Stimulated activated CD8-positive, alpha-beta memory T cell treated with anti-CD3 and anti-CD28 coated beads, Interleukin-2, amount 100 ng/mL, for 1 hour (primary cell): ENCODE measurements around the gene MT1F.
"Not testable (repeated sequence)": the region's sequence is repeated elsewhere in the genome, so short reads cannot be mapped to it uniquely, and the experiment has no call there.

Experiments
- DNase-seq, 2 donors: peaks; one replicate each; pipeline ENCODE4 v3.0.0-alpha.2; 2020; ENCODE audit warnings: low read depth in 2 of 2

Gene MT1F

GRCh38 chr16:56645311-56645710 is 12.4 kb upstream of the MT1F start:
- DNase-seq, result no peak

DNA sequence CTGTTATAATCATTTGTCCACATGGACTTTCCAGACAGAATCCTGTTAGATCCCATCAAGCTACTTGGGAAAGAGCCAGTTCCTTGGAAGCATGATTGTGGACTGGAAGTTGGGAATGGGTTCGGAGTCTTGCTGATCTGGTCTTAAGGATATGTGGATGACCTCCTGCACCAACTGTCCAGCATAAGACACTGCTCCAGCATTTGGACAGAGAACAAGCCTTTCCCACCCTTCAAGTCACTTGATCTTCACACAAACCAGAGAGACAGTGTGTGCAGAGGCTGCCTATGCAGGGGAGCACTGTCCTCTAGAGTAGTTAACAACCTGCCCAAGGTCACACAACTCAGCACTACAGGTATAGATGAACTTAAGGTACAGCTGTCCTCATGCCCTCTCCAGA is 11.9 kb upstream of the MT1F start:
- DNase-seq, result no peak

DNA sequence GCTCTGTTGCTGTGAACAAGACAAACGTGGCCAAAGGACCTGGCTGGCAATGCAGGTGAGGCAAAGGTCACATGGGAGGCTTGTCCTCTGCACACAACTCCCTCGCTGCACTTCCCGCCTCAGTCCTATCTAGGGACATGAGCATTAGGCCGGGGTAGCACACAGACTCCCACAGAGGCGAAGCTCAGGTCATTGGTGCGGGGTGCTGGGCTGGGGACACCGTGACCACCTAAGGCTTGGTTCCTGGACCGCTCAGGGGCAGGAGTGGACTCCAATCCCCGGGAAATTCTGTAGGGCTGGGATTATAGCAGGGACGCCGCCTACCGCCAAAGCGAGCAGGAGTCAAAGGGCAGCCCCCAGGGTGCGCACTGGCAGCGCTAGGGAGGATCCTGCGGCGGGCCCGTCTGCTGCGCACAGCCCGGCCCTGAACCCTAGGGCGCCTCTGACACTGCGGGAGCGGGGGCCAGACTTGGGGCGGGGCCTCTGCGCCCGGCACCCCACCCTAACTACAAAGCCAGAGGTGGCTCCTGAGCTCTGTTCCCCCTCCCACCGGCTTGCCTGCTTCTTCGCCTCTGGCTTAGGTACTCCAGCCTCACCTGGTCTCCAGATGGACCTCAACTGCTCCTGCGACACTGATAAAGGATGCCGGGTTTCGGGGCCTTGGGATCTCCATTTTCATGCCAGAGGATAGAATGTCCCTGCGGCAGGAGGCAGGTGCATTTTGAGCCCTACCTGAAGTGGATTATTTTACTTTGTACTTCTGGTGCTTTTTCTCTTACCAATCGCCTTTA is 9.9 kb upstream of the MT1F start:
- no peak for DNase-seq

GRCh38 chr16:56649271-56649670 is 8.5 kb upstream of the MT1F start:
- no peak for DNase-seq

DNA sequence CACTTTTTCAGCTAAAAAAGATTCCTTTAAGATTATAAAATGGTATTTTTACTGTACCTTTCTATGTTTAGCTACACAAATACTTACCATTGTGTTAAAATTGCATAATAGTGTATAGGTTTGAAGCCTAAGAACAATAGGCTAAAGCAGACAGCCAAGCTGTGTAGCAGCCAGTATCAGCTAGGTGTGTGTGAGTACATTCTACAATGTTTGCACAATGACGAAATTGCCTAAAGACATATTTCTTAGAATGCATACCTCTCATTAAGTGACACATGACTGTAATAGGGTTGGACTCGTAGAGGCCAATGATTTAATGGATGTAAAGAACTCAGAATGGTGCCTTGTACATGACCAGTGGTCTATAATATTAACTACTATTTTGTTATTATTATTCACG is 7.9 kb upstream of the MT1F start:
- DNase-seq, result no peak

- no peak for DNase-seq
Measured at GRCh38 chr16:56651586-56651985, 6.2 kb upstream of the MT1F start, which contains the start of gene MT1B. Gene MT1B (plus strand): TSS chr16:56651886. CDS start chr16:56651954, 68 bp downstream.

DNA sequence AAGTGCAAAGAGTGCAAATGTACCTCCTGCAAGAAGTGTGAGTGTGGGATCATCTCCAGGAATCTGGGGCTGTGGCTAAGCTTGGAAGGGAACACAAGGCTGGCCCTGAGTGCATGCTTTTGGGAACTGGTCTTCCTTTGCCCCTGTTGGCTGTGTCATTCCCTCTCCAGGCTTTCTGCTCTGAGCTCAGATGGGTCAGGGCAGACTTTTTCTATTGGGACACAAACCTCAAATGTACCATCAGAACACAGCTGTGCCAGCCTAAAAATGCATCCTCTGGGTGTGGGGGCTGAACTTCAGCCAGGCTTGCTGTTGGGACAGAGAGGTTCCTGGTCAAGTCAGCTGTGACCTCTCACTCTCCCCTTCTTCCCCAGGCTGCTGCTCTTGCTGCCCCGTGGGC is 5.2 kb upstream of the MT1F start:
- DNase-seq, result no peak

- DNase-seq, result no peak
Measured at GRCh38 chr16:56653218-56653617, 4.5 kb upstream of the MT1F start.

DNA sequence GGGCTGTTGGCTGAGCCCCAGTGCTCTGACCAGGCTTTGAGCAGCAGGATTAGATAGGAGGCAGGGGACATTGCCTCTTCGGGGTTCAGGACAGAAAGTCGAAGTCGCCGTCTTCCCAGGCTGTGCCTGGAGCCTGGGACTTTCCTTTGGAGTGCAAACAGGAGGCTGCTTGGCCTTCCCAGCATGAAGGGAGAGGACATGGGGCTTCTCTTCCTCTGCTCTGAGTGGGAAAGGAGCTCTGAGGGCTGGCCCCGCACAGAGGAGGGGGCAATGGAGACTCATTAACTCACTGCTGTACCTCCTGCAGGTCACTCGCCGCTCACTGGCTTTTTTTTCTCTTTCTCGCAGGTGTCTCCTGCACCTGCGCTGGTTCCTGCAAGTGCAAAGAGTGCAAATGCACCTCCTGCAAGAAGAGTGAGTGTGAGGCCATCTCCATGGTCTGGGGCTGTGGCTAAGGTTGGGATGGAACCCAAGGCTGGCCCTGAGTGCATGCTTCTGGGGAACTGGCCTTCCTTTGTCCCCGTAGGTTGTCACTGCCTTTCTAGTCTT is 642 bp downstream of the MT1F start:
- DNase-seq, result no peak

- no peak for DNase-seq
Measured at GRCh38 chr16:56662357-56663354, 4.9 kb downstream of the MT1F start.

DNA sequence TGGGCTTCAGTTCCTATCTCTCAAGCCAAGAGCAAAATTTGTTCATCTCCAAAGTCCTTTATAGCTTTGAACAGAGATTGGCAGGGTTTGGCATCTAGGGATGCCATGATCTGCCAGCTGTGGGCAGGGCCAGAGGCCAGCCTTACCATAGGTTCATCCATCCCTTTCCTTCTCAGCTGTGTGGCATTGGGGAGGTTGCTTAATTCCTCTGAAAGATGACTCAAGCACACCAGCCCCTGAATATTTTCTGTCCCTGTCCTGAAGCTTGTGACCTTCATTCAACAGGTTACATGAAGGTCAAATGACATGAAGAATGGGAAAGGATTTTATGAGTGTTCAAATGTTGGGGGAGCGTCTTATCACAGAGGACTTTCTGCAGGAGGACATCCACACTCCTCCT is 6.7 kb downstream of the MT1F start:
- DNase-seq, result no peak

DNA sequence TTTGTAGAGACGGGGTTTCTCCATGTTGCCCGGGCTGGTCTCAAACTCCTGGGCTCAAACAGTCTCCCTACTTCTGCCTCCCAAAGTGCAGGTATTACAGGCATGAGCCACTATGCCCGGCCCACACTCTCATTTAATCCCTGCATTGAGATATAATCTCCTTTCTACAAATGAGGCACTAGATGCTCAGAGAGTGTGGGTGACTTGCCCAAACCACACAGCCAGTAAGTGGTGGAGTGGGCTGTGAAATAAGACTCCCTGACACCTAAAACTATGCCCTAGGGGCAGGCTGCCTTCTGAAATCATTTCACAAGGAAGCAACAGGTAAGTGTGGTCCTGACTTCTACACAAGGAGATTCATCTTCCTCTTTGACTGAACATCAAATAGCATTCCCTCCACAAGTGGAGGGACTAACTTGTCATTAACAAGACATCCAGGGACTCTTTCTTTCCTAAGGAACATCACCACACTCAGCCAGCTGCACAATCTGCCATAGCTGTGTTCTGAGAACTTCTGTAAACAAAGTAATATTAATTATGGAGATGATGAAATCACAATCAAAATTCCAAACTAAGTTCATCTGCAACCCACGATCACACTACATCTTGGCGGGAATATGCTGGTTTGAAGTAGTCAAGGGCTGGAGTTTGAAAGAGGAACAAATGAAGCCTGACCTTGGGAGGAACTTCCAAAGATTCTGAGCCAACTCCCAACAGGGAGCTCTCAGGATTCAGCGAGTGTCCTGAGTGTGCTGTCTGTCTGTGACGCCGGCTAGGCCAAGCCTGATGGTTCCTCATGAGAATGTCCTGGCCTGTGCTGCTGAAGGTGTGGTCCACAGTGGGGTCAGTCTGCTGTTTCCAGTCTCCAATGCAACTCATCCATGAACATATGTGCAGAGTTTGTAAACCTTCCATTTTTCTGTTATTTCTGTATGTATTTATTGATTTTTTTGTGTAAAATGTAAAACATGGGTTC is 7.8 kb downstream of the MT1F start:
- not testable (repeated sequence) for DNase-seq

GRCh38 chr16:56667581-56668571 is 10.1 kb downstream of the MT1F start, which contains the start of gene MT1G:
Gene MT1G (minus strand): TSS chr16:56668065. CDS start chr16:56667993, 72 bp downstream.
- DNase-seq, result no peak

- DNase-seq, result no peak
Measured at GRCh38 chr16:56669005-56669839, 11.5 kb downstream of the MT1F start, which contains the start of gene MT1H. Gene MT1H (plus strand): TSS chr16:56669814. CDS start chr16:56669885, 71 bp downstream.

- DNase-seq, result no peak
Measured at GRCh38 chr16:56669840-56670619, 12.3 kb downstream of the MT1F start.

DNA sequence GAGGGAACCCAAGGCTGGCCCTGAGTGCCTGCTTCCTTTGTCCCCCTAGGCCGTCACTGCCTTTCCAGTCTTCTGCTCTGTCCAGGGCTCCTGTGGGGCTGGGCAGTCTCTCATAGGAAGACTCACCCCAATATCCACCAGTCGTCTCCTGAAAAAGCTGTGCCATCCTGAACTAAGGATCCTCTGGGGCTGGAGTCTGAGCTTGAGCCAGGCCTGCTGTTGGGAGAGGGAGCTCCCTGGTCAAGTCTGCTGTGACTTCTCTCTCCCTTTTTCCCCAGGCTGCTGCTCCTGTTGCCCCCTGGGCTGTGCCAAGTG is 12.8 kb downstream of the MT1F start:
- DNase-seq, result no peak

GRCh38 chr16:56671691-56672090 is 13.9 kb downstream of the MT1F start:
- DNase-seq, result not testable (repeated sequence)

DNA sequence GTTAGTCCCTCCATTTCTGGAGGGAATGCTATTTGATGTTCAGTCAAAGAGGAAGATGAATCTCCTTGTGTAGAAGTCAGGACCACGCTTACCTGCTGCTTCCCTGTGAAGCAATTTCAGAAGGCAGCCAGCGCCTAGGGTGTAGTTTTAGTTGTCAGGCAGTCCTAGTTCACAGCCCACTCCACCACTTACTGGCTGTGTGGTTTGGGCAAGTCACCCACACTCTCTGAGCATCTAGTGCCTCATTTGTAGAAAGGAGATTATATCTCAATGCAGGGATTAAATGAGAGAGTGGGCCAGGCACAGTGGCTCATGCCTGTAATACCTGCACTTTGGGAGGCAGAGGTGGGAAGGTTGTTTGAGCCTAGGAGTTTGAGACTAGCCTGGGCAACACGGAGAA is 14.4 kb downstream of the MT1F start:
- not testable (repeated sequence) for DNase-seq
